Activated CD8-positive, alpha-beta memory T cell treated with anti-CD3 and anti-CD28 coated beads for 24 hours (primary cell): ENCODE data around the gene SPEM3.

Experiments used
- DNase-seq: peaks from one replicate; pipeline ENCODE4 v3.0.0-alpha.2; 2020

SPEM3 gene

DNA sequence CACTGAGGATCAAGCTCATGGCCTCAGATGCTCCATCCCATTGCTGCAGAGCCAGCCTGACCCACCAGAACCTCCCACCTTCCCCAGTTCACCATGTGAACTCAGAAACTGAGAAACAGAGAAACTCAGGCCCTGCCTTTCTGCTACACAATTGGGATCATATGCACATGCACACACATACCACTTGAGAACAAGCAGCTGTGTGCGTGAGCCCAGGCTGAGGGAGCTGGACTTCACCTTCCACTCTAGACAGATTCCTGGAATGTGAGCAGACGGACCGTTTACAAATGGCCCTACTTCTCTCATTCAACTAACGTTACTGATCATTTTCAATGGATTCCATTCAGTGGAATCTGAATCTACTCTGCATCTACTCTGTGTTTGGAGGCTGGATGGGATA lies 5.0 kb upstream of the SPEM3 start:
- DNase-seq: no peak

GRCh38 chr17:7425316-7425715 lies 3.3 kb upstream of the SPEM3 start, which contains the start of gene SPEM2:
Gene SPEM2, plus strand, starts transcription at chr17:7425616. Its CDS starts 73 bp downstream, at chr17:7425689.
- no peak for DNase-seq

DNA sequence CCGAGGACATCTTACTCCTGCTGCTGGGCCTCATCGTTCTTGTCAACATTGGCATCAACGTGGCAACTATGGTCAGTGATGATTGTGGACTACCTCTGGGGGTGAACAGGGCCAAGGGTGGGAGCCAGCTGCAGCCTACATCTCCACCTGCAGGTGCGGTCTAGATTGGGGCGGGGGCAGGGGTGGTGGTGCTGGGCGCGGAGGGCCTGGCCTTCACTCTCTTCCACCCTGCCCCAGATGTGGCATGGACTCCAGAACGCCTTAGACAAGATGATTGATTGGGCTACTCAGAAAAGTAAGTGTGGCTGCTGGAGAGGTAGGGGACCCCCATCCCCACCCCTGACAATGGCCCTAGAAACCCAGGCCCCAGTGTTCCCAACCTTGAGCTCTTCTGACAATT lies 2.9 kb upstream of the SPEM3 start:
- no peak for DNase-seq

- DNase-seq: no peak
These were observed 2.3 kb upstream of the SPEM3 start for GRCh38 chr17:7426203-7426863.

DNA sequence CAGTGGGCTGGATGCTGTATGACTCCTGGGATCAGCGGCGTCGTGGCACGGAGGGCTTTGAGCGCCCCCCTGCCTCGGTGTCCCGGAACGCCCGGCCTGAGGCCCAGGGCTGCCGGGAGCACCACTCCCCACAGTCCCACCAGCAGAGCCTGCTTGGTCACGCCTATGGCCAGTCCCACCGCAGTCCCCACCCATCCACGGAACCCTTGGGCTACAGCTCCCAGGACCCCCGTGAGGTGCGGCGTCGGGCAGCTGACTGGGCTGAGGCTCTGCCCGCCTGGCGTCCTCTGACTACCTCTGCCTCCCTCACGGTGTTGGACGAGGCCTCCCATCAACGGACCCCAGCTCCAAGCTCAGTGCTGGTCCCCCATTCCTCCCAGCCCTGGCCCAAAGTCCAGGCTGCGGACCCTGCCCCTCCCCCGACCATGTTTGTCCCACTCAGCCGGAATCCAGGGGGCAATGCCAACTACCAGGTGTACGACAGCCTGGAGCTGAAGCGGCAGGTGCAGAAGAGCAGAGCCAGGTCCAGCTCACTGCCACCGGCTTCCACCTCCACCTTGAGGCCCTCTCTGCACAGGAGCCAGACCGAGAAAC lies 1.7 kb upstream of the SPEM3 start:
- no peak for DNase-seq

- DNase-seq: no peak
These were observed 1.1 kb upstream of the SPEM3 start for GRCh38 chr17:7427549-7427948.

DNA sequence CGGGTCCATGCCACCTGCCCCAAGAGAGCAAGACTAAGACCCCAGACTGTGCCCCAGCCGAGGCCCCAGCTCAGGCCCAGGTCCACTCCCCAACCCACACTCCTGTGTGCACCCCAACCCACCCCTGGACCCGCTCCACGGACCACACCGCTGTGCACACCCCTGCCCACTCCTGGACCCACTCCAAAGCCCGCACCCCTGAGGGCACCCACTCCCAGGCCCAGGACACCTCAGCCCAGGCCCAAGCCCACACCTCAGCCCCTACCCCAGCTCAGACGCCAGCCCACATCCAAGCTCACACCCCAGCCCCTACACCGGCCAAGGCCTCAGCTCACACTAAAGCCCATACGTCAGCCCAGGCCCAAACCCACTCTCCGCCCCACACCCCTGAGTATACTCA lies 1.1 kb downstream of the SPEM3 start:
- no peak for DNase-seq

- no peak for DNase-seq
These were observed 2.6 kb downstream of the SPEM3 start for GRCh38 chr17:7431231-7431630.

- no peak for DNase-seq
These were observed 3.6 kb downstream of the SPEM3 start for GRCh38 chr17:7432296-7432695.

DNA sequence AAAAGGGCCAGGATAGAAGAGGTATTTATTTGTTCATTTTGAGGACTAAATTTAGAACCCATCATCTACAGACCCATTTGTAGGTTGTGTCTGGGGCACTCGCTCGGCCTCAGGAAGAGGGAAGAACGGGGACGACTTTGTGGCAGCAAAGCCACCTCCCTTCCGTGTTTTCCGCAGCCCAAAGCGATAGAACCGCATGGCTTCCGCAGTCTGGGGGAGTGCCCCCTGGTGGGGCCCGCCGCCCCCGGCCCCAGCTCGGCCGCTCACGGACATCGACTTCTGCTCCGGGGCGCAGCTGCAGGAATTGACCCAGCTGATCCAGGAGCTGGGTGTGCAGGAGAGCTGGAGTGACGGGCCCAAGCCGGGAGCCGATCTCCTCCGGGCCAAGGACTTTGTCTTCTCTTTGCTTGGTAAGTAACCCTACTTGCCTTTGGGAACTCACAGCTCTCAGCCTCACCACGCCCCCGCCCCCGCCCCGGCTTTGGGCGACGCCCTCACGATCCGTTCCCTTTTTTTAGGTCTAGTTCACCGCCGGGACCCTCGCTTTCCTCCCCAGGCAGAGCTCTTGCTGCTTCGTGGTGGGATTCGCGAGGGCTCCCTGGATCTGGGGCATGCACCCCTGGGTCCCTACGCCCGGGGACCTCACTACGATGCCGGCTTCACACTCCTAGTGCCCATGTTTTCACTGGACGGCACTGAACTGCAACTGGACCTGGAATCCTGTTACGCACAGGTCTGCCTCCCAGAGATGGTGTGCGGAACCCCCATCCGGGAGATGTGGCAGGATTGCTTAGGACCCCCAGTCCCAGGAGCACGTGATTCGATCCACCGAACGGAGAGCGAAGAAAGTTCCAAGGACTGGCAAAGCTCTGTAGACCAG lies 7.3 kb downstream of the SPEM3 start:
- peak; percentile 87 for DNase-seq

DNA sequence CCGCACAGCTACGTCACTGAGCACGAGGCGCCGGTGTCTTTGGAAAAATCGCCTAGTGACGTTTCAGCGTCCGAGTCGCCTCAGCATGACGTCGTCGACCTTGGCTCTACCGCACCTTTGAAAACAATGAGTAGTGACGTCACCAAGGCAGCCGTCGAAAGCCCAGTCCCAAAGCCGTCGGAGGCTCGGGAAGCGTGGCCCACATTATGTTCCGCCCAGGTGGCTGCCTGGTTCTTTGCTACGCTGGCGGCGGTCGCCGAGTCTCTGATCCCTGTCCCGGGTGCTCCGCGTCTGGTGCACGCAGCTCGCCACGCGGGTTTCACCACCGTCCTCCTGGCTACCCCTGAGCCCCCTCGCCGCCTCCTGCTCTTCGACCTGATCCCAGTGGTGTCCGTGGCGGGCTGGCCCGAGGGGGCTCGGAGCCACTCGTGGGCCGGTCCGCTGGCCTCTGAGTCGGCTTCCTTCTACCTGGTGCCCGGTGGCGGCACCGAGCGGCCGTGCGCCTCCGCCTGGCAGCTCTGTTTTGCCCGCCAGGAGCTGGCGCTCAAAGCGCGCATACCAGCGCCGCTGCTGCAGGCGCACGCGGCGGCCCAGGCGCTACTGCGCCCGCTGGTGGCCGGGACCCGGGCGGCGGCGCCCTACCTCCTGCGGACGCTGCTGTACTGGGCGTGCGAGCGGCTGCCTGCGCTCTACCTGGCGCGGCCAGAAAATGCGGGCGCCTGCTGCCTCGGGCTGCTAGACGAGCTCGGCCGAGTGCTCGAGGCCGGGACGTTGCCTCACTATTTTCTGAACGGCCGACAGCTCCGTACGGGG lies 8.1 kb downstream of the SPEM3 start:
- DNase-seq: peak; percentile 90

- no peak for DNase-seq
These were observed 8.8 kb downstream of the SPEM3 start for GRCh38 chr17:7437369-7437863.

GRCh38 chr17:7437950-7438614 lies 9.4 kb downstream of the SPEM3 start:
- peak; percentile 79 for DNase-seq

DNA sequence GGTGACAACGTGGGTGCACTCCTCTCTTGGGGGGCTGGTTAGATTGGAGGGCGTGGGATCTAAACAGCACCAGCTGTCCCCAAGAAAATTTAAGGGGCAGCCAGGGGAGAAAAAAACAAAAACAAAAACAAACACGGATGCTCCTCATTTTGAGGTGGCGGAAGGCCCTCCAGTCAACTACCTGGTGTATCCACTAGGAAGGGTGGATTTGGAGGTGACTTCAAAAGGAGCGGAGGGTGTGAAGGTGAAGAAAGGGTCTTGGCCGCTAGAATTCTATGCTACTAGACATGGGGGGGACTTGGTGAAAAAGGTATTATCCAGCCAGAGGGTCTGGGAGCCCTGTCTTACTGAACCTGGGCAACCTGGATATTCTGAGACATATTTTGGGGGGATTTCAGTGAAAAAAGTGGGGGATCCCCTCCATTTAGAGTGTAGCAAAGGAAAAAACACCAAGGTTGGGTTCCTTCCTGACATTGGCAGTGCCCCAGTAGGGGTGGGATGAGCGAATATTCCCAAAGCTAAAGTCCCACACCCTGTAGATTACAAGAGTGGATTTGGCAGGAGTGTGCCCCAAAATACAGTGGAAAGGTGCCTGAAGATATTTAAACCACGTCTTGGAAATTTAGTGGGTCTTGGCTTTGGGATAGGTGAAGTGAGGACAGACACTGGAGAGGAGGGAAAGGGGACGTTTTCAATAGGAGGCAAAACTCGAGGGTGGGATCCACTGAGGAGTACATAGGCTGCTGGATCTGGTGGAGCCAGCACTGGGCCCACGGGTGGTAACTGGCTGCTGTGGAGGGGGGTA lies 10.2 kb downstream of the SPEM3 start:
- no peak for DNase-seq

DNA sequence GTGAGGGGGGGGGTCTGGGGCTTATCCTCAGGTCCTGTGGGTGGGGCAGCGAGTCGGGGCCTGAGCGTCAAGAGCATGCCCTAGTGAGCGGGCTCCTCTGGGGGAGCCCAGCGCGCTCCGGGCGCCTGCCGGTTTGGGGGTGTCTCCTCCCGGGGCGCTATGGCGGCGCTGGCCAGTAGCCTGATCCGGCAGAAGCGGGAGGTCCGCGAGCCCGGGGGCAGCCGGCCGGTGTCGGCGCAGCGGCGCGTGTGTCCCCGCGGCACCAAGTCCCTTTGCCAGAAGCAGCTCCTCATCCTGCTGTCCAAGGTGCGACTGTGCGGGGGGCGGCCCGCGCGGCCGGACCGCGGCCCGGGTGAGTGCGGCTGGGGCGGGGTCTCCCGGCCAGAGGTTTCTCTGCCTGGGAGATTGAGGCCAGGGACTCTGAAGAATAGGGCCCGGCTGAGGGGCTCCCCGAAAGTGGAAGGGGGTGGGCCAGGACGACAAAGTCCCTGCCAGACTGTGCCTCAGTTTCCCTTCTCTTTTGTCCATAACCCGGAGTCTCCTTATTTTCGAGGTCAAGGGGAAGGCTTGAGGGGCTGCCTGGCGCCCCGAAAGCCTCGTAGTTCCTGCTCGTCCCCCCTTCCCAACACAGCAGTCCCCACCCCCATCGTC lies 10.9 kb downstream of the SPEM3 start, which contains the start of gene FGF11:
Gene FGF11, plus strand, starts transcription at position 51 of the 651 bp plus-strand sequence. Its CDS starts 109 bp downstream, at position 160.
- no peak for DNase-seq

DNA sequence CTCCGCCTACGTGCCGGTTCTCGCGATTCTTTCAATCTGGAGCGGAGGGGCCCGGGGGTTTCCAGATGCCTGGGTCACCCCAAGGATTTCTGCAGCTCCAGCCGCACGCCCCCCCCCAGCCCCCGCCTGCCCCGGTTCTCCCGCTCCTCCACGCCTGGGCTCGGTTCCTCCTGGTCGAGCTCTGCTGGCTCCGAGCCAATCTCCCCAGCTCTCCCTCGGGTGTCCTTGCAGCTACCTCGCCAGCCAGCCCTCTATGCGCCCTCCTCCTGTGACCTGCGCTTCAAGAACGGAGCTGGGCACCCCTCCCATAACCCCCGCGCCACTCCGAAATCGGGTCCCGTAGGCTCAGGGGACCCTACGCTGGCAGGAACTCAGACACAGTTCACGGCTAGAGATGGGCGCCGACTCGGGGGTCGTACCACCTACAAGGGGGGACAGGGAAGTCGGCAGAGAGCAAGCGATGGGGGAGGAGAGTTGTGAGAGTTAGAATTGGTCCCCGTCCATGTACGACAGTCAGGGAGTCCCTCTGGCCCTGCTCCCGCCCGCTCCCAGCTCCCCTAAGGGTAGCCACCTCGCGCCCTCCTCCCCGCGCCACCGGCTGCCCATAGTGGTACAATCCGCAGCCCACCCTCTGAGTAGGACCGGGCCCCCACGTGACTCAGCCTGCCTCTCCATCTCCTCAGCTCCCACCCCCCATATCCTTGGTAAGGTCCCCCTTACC lies 11.6 kb downstream of the SPEM3 start:
- DNase-seq: peak; percentile 72

DNA sequence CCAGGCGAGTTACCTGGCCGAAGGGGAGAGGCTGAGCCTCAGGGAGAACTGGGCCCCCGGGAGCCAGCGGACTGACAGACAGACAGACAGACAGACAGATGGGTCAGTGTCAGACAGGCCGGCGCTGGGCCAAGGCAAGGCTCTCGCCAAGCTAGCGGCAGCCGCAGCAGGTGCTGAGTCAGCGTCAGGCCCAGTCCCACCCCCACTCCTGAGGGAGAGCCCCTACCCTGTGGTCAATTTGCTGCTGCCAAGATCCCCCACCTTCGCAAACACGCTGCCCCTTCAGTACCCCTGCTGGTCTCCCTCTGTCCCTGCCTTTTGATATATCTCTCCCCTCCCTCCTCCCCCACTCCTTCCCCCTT lies 12.2 kb downstream of the SPEM3 start:
- peak; percentile 62 for DNase-seq

DNA sequence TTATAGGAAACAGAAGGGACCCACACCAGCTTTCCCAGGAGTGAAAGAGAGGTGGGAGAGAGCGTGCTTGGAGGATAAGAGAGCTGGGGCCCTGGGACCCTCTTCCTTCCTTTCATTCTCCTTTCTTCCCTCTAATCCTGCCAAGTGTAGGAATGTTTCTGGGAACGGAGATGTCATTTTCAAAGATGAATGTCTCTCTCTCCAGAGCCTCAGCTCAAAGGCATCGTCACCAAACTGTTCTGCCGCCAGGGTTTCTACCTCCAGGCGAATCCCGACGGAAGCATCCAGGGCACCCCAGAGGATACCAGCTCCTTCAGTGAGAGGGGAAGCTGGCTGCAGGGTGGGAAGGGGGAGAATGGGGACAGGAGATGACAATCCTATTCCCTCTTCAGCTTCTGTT lies 12.6 kb downstream of the SPEM3 start:
- DNase-seq: no peak

GRCh38 chr17:7442142-7442541 lies 13.5 kb downstream of the SPEM3 start:
- no peak for DNase-seq
